NCI-H187 (cell line): ENCODE measurements around the gene SCIN.
"Not testable (repeated sequence)": the region's sequence is repeated elsewhere in the genome, so short reads cannot be mapped to it uniquely, and the experiment has no call there.

Experiments
- DNase-seq, 2 experiments: peaks; one replicate each; lab custom pipeline; 2025; lab: John Stamatoyannopoulos, UW

Gene SCIN

DNA sequence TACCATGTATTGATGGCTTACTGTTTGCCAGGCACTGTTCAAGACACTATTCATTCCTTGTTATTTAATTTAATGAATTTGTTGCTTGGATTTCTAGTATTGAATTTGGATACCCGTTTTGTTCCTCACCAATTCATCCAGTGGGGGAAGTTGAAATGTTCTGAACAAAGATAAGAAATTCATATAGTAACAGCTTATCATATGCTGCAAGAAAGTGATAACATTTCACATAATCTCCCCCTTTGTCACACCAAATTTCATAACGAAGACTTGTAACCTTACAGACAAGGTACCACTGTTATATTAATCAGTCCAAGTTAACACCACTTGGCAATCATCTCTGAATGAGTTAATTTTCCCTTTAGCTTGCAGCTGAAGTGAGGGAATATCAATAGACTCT is 42.1 kb downstream of the SCIN start:
- DNase-seq = no peak

DNA sequence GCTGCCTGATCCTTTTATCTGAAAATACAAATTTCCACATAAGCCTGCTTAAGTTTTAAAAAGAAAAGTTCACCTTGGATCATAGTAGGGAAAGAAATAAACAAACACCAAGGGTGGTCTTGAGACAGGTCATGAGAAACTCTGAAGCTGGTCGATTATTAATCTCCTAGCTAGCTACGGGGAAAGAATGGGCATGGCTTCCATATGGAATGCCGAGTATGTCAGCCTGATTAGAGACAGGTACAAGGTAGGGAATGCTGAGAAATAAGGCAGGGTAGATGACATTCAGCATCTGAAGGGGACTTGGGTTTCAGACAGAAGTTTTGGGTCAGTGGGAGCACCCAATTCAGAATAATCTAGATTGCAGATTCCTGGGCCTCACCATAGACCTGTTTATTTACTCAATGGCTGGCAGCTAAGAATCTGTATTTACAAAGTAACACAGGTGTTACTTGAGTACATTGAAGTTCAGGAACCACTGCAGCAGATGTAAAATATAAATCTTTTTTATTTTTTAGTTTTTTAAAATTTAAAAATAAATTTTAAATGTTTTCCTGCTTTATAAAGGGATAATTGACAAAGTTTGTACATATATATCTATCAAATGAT is 49.0 kb downstream of the SCIN start:
- no peak for DNase-seq

DNA sequence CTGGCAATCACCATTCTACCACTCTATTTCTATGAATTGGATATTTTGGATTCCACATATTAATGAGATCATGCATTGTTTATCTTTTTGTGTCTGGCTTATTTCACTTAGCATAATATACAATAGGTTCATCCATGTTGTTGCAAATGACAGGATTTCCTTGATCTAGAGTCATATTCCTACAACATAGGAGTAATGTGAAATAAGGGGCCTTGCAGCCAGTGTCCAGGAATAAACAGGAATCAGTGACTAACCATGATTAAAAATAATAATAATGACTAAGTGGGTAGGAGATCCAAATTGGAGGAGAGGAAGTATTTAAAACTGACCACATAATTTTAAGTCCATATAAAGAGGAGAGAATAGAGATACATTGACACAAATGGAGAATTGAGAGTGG is 49.9 kb downstream of the SCIN start:
- no peak for DNase-seq

DNA sequence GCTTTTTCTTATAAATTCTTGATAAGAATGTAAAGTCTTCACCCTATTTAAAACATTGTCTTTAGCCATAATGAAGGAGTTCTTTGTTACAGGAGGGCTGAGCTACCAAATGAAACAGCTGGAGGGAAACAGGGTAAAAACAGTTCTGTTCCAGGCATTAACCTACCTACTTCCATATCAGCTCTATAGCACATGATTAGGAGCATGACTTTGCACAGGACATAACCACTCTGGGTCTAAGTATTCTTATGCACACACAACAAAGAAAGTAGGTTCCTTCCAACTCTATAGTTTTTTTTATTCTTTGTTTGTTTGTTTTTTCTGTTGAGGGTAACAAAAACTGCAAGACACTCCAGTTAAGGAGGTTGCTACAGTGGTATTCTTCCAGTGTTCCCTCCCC is 52.7 kb downstream of the SCIN start:
- DNase-seq = no peak

DNA sequence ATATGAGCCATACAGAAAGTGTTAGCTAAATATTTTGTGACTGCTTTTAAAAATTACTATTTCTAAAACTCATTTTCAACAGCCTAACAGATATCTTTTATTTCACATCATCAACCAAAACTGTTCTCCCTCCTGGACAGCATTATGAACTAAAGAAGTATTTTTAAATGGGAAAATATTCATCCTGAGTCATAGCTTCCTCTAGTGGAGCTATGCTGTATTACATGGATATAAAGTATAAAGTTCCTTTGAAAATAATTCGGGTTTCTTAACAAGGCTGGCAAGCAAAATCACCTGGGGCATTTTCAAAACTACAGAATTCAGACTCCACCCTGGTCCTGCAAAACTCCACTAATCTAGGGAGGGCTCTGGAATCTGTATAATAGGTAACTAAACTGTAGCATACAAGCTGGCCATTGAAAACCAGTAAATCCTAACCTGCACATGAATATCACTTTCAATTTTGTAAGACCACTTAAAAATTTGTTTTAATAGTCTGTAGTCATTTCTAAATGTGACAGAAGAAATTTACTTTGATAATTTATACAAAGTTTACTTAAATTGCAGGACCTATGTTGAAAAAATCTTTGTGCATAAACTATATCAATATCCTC is 53.5 kb downstream of the SCIN start:
- no peak for DNase-seq

DNA sequence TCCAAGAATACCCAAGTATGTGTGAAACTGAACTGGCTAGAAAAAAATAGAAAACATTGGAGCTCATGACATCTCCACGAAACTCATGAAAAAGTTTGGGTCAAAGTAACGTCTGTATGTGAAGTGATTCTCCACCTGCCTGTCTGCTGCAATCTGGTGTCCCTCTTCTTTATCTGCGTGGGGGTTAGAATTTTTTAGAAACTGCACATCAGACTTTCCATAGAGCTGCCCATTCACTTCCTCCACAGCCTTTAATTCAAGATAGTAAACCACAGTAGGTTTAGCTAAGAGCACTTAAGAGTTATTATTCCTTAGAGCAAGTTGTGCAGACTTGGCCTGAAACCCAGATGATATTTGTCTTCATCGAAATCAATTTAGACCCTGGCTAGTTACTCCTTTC is 55.3 kb downstream of the SCIN start:
- DNase-seq = no peak

DNA sequence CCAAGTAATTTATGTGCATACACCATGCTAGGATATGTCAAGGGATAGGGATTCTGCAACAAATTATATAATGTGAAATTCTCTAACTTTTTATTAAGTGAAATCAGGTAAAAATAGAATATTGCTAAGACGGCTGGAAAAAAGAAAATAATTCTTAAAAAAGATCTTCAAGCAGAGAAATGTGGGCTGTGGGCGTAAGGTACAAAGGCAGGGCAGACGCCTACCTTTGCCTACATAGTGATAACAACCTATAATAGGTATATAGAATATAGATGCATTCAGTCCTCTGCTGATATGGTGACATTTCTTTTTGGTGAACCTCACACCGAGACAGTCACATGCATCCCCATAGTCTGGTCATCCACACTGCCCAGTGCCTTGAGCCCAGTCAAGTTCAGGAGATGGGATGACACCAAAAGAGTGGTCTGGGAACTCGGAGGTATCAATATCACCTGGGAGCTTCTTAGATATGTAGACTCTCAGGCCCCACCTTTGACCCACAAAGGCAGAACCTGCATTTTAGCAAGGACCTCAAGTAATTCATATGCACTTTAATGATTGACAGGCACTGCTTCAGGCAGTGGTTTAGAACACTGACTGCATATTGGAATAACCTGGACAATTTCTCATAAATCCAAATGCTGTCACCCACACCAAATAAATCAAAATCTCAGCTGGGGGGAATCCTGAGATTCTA is 59.4 kb downstream of the SCIN start:
- DNase-seq = no peak

DNA sequence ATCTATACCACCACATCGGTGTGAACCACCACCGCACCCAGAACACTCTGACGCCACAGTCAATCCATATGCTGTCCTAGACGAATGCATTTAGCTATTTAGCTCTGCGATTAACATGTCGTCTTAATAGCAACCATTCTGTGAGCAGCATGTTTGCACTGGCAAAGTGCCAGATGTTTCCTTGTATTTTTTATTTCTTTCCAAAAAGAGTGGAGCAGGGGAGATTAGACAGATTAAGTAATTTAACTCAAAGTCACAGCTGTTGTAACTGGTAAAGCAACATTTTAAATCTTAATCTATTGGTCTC is 59.9 kb downstream of the SCIN start:
- no peak for DNase-seq

DNA sequence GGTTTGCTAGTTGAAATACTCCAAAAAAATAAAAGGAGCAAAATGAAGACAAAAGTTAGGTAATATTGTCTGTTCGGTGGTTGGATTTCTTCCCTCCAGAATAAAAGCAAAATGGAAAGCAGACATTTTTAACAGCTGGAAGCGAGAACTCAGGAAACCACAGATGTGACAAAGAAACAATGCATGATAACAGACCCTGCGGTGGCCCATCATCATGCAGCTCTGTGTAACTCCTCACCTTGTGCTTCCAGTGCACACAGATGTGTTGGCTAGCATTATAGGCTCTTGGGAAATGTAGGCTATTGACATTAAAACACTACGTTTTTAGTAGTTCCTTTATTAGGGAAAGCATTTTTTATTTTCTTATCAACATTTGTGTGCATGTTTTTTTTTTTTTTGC is 63.1 kb downstream of the SCIN start:
- no peak for DNase-seq

DNA sequence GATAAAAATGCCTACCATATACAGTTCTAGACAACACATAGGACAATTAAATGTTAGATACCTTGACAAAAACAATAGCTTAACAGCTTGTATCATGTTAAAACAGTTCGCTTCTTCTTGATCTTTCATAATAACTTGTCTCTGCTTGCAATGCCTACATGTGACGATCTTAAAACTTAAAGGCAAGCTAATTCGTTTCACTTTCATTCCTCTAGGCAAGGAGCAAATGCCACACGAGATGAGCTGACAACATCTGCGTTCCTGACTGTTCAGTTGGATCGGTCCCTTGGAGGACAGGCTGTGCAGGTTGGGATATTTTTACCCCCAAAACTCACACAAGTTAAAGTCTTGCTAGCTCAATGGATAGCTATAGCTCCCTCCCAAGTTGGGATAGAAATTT is 65.3 kb downstream of the SCIN start:
- DNase-seq = no peak

DNA sequence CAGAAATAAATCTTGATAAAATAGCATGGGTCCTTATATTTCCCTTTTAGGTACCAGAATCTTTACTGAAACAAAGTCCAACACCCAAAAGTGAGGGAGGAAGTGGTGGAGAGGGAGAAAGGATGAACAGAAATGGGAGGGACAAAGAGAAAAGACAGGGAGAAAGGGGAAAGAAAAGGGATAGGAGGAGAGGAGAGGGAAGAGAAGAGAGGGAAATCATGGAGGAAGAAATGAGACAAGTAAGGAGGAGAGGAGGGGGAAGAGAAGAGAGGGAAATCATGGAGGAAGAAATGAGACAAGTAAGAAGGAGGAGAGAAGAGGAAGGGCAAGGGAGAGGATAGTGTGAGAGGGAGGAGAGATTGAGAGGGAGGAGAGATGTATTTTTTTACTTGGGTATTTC is 66.8 kb downstream of the SCIN start:
- no peak for DNase-seq

DNA sequence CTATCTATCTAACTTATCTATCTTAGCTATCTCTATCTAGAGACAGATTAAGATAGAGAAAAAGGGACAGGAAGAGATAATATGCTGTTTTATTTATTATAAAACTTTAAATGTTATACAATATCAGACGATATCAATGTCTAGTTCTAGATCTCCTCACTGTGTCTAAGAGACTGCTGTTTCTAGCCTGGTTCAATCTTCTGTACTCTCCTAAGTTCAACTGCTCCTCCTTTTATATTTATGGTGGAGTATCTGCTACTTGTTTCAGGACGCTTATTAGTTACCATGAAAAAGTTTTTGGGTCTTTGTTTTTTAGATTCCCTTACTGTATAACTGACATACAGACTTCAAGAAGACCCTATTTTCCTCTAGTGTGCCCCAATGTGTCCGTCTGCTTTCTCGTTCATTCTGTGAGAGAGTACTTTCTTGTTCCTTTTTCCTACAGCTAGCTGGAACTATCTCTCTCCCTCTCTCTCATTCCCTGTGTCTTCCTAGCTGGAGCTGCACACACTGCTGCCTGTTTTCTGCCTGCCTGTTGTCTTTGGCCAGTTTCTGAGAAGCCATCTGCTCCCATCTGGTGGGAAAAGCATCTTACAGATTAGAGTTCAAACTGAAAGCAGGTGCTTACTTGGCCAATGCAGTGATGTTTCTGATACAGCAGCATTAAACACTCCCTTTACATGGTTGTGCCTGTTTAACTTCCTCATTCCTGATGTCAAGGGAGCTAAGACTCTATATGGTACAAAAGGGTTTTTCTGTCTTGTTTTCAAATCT is 67.5 kb downstream of the SCIN start:
- DNase-seq = no peak

DNA sequence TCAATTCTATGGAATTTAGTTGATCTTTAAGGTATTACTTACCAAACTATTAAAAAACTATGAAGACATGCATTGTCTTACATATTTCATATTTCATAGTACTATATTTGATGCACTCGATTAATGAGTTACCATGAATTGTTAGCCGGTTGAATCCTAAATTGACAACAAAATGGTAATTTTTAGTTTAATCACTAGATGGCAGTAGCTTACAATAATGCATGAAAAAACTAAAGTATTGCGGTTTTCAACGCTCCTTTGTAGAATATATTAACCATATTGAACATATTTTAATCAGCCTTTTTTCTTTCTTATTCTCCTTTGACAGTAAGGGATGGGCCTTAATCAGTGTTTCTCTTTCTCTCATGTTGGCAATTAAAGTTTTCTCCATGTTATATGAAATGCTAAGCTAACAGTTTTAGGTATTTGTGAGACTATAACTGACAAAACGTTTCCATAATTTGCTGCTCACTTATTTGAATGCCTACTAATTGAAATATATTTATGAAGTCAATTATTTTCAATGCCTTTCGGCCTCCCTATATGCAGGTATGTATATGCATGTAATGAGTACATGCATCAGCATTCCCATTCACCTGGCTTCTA is 68.4 kb downstream of the SCIN start:
- DNase-seq = peak in 1 of 2 experiments; percentile 3

DNA sequence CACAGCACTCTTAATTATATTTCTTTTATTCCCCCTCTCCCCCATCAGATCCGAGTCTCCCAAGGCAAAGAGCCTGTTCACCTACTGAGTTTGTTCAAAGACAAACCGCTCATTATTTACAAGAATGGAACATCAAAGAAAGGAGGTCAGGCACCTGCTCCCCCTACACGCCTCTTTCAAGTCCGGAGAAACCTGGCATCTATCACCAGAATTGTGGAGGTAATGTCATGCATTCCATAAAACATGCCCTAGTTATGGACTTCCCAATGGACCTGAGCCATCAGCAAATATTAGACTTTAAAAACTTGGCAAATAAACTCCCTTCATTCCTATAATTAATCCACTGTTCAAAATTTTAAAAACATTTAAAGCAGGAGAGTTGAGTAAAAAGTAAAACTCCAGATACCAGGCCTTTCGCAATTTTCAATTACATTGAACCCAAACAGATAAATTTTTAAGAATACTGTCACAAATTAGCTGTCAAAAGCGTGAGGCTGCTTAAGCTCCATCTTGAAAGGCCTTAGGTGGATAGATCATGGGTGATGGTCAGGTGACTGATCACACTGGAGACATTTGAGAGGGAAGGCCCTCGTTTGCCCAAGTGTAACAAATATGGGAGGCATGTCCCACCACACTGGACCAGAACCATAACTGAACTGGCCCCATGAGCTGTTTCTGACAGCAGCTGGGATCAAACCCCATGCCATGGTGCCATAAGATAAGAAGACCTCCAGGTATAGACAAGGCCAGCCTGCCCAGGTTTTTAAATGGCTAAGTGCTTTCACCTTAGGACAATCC is 70.0 kb downstream of the SCIN start:
- no peak for DNase-seq

DNA sequence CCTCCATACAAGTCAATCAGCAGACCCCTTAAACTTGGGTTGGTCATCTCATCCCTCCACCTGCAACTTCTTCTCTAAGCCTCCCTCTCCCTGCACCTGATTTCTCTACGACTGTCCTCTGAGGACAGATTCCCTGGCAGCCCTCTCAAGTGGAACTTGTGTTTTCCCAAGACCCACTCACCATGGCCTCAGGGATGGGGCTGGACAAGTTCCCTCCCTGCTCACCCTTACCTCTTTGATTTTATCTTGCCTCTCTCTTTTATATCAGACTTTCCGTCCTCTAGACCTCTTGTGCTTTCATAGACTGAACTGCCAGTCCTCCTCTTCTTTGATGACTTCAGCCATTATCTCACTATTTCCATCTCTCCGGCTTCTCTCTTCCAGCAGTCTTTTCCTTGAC is 70.7 kb downstream of the SCIN start:
- no peak for DNase-seq

DNA sequence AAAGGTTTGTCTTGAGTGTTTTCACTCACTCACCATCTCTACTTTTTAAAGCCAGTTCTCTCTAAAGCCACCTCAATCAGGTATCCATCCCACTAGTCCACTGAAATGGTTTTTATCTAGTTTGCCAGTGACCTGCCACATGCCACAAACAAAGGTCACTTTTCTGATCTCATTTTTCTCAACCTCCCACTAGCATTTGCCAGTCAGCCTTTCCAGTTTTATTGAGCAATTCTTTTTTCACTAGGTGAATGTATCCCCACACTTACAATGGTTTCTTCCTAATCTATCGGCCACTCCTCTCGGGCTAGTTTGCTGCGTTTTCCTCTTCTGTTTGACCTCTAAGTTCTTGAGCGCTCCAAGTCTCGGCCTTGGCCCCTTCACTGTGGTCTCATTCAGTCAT is 72.0 kb downstream of the SCIN start:
- DNase-seq = no peak

DNA sequence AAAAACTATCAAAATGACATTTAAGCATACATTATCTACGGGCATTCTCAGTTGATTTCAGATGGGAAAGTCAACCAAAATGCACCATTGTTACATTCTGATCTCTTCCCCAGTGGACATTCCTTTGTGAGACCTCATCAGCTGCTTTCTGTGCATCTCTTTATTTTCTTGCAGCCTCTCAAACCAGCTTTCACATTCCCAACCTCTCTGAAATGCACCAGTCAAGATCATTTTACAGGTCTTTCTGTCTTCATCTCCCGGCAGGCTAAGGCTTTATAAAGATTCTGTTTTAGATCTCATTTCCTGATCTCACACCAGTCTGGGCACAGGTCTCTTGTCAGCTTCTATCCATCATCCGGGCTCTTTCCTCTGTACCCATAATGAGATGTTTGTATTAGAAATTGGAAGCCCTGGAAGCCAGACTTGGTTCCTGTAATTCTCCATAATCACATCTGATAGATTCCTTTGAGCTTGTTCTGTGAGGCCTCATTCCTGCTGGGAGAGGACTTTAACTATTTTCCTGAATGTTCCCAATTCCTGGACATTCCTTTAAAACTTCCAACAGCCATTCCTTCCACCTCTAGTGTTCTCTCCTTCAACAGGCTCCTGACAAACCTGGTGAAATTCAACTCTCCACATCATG is 72.6 kb downstream of the SCIN start:
- no peak for DNase-seq

DNA sequence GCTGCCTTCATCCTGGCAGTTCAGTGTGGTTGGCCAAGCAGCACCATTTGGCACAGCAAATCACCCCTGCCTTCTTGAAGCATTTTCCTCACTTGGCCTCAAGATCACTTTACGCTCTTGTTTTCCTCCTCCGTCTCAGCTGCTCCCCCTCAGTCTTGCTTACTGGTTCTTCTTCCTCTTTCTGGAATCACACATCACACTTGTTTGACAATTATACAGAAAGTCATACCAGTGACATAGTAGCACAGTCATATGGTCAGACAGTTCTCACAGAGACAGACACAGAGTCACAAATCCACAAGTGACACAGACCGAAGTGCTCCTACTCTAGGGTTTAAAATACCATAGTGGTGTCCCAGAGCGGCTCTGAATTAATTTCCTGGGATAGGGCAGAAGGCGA is 73.1 kb downstream of the SCIN start:
- DNase-seq = no peak

DNA sequence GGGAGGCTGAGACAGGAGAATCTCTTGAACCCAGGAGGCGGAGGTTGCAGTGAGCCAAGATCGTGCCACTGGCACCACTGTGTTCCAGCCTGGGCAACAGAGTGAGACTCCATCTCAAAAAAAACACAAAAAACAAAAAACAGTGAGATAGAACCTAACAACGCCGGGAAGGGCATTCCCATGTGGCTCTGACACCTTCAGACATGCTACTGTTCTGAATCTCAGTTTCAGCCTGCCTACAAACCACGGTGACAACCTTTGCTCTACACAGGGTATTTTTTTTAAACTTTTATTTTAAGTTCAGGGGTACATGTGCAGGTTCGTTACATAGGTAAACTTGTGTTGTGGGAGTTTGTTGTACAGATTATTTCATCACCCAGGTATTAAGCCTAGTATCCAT is 74.7 kb downstream of the SCIN start:
- not testable (repeated sequence) for DNase-seq

DNA sequence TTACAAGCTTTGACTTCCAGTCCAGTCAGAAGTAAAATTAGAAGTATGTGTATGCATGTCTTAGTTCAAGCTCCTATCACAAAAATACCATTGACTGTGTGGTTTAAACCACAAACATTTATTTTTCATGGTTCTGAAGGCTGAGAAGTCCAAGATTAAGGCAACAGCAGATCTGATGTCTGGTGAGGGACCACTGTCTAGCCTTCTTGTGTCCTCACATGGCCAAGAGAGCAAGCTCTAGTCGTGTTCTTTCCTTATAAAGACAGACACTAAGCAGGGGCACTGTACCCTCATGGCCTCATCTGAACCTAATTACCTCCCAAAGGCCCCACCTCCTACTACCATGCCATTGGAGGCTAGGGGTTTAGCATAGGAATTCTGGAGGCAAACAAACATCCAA is 75.6 kb downstream of the SCIN start:
- no peak for DNase-seq
